Measurements from ENCODE around the gene CHPT1.
A peak's percentile ranks its signal among the peaks of the same experiment; 100 is the strongest.

Gene CHPT1

DNA sequence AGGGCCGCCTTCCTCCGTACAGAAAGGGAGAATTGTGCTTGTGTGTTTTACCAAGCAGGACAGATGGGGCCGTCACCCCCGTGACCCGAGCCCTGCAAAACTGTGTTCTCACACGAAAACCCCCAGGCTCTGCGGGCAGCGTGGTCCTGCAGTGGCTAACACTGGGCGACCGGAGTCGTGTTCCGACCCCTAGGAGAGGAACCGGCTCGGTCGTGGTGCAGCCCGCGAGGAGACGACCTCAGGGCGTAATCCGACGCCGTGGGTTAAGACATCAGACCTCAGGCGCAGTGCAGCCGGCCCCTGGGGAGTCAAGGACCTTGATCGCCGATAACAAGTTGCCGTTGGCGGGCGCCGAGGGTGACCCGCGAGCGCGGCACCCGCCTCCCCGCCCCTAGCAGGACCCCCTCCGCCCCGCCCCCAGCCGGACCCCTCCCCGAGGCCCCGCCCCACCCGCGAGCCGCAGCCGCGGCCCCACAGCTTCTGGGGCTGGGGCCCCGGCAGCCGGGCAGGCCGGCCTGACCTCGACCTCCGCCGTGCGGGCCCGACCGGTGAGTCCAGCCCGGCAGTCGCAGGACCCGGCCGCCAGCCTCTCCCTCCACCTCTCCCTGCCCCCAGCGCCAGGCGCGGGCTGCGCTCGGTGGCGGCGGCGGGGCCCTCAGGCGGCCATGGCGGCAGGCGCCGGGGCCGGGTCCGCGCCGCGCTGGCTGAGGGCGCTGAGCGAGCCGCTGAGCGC lies at the start of gene CHPT1:
Gene CHPT1 (plus strand): TSS at position 444 of the 733 bp plus-strand sequence. CDS start 222 bp downstream, at position 666.
- DNase-seq (ENCODE audit: low read depth): peak; percentile 19
- TF ChIP-seq, protein P1, sequence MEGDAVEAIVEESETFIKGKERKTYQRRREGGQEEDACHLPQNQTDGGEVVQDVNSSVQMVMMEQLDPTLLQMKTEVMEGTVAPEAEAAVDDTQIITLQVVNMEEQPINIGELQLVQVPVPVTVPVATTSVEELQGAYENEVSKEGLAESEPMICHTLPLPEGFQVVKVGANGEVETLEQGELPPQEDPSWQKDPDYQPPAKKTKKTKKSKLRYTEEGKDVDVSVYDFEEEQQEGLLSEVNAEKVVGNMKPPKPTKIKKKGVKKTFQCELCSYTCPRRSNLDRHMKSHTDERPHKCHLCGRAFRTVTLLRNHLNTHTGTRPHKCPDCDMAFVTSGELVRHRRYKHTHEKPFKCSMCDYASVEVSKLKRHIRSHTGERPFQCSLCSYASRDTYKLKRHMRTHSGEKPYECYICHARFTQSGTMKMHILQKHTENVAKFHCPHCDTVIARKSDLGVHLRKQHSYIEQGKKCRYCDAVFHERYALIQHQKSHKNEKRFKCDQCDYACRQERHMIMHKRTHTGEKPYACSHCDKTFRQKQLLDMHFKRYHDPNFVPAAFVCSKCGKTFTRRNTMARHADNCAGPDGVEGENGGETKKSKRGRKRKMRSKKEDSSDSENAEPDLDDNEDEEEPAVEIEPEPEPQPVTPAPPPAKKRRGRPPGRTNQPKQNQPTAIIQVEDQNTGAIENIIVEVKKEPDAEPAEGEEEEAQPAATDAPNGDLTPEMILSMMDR (conservative IDR thresholded peaks at IDR 0.05; ENCODE audit: control insufficient read depth, insufficient read depth, low read depth, low read length): no peak
- H3K4me3 ChIP-seq (ENCODE audit: control insufficient read depth, low read depth, low read length): peak within 1 kb of the TSS; percentile 80

DNA sequence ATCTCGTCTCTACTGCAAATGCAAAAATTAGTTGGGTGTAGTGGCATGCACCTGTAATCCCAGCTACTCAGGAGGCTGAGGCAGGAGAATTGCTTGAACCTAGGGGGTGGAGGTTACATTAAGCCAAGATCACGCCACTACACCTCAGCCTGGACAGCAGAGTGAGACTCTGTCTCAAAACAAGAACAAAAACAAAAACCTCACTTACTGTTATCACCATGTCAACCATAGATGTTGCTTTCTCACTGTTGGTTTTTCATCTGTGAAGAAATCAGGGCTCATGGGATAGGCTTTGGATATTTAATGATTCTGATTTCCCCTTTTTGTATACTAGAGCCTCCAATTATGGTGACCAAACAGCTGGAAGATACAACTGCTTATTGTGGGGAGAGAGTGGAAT lies 49.7 kb upstream of the CHPT1 start:
- no peak for DNase-seq (ENCODE audit: low read depth)
- TF ChIP-seq, protein P1 (conservative IDR thresholded peaks at IDR 0.05; ENCODE audit: control insufficient read depth, insufficient read depth, low read depth, low read length): no peak
- H3K4me3 ChIP-seq (ENCODE audit: control insufficient read depth, low read depth, low read length): no peak overlapping the region

DNA sequence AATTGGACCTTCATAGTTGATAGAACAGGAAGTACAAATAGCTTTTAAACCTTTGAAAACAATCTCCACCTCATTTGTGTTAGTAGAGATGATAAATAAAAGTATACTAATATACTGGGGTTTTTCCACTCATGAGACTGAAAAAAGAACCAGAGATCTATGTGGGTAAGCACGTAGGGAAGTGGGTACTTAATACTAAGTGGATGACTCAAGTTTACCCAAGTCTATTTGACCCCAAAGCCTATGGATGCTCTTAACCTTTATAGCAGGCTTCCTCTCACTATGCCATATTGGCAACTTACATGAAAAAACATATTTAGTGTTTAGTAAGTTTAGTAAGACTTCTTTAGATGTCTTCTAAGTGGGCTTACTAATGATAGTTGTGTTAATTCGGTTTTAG lies 49.2 kb upstream of the CHPT1 start:
- no peak overlapping the region for H3K4me3 ChIP-seq (ENCODE audit: control insufficient read depth, low read depth, low read length)
- TF ChIP-seq, protein P1 (conservative IDR thresholded peaks at IDR 0.05; ENCODE audit: control insufficient read depth, insufficient read depth, low read depth, low read length): no peak
- DNase-seq (ENCODE audit: low read depth): no peak

DNA sequence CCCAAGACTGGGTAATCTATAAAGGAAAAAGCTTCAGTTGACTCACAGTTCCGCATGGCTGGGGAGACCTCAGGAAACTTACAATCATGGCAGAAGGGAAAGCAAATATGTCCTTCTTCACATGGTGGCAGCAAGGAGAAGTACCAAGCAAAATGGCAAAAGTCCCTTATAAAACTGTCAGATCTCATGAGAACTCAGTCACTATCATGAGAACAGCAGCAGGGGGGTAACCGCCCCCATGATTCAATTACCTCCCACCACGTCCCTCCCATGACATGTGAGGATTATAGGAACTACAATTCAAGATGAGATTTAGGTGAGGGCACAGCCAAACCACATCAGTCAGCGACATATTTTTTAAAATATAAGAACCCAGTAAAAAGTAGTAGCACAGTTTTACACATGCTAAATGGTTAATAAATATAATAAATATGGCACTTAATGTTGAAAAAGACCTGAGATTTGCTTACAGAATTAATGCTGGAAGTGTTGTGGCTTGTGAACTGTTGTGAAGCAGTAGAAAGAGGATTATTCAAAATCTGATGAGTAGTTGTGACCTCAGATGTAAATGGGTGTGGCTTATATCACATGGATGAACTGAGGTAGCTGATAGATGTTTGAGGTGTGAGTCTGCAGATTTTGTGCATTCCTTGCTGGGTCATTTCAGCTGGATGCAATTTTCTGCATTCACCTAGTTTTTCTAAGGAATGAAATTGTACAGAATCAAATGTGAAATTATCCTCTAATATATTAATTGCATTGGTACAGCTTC lies 46.9 kb upstream of the CHPT1 start:
- peak; percentile 4 for DNase-seq (ENCODE audit: low read depth)
- TF ChIP-seq, protein P1 (conservative IDR thresholded peaks at IDR 0.05; ENCODE audit: control insufficient read depth, insufficient read depth, low read depth, low read length): no peak
- H3K4me3 ChIP-seq (ENCODE audit: control insufficient read depth, low read depth, low read length): no peak overlapping the region

DNA sequence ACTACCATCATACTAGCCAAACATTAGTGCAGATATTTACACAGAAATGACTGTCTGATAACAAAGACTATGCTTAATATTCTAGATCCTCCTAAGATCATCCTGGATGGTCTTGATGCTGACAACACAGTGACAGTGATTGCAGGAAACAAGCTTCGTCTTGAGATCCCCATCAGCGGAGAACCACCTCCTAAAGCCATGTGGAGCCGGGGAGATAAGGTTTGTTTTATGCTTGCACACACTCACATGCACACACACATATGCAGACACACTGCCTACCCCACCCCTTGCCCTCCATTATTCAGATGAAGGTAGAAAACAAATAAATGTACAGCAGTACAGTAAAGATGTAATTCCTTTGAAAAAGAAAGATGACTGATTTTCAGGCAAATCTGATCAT lies 44.4 kb upstream of the CHPT1 start:
- no peak overlapping the region for H3K4me3 ChIP-seq (ENCODE audit: control insufficient read depth, low read depth, low read length)
- DNase-seq (ENCODE audit: low read depth): no peak
- TF ChIP-seq, protein P1 (conservative IDR thresholded peaks at IDR 0.05; ENCODE audit: control insufficient read depth, insufficient read depth, low read depth, low read length): no peak

DNA sequence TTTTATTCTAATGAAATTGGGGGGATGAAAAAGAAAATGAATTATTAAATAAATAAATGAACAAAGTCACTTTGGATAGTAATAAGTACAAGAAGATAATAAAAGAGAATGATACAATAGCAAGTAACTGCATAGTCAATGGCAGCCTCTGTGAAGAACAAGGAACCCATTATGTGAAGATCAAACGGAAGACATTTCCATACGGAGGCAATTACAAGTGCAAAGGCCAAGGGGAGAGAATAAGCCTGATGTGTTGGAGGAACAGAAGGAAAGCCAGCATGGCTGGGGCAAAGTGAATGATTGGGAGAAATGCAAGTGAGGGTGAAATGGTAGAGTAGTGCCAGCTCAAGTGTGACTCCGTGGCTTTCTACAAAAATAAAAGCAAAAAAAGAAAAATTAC lies 43.9 kb upstream of the CHPT1 start:
- TF ChIP-seq, protein P1 (conservative IDR thresholded peaks at IDR 0.05; ENCODE audit: control insufficient read depth, insufficient read depth, low read depth, low read length): no peak
- DNase-seq (ENCODE audit: low read depth): no peak
- no peak overlapping the region for H3K4me3 ChIP-seq (ENCODE audit: control insufficient read depth, low read depth, low read length)
